NB4 (cell line): ENCODE results near the gene SLIT1.

Experiments
- CTCF ChIP-seq: IDR thresholded peaks from one replicate; pipeline ENCODE4 v1.5.1; 2012; ENCODE audit warnings: low read depth, low read length
- MAX ChIP-seq: IDR thresholded peaks from 2 replicates; pipeline ENCODE4 v1.6.1; 2011; ENCODE audit warnings: low read depth, low read length
- POLR2A ChIP-seq: IDR thresholded peaks from 2 replicates; pipeline ENCODE4 v1.6.1; 2011; ENCODE audit warnings: mild to moderate bottlenecking; ENCODE audit not compliant: insufficient read length; ENCODE audit errors: extremely low read depth

- no peak for TF ChIP-seq CTCF
- TF ChIP-seq POLR2A = no peak
- TF ChIP-seq MAX = no peak
These were observed 811 bp downstream of the SLIT1 start for GRCh38 chr10:97184971-97185325.
